Gastroesophageal sphincter (tissue), 3 donors: ENCODE results near the gene MOB3B.

ENCODE experiments used
- EP300 ChIP-seq: sonication (generic); formaldehyde crosslinking; IDR thresholded peaks from one replicate; pipeline ENCODE4 v1.6.1; 2017; ENCODE audit warnings: antibody characterized with exemption, mild to moderate bottlenecking
- POLR2A ChIP-seq, 2 donors: fragments of 450-650 bp; IDR thresholded peaks; one replicate each; pipeline ENCODE4 v1.6.1; 2017; ENCODE audit warnings: antibody characterized with exemption in 2 of 2, mild to moderate bottlenecking in 2 of 2, moderate library complexity in 1 of 2
- POLR2AphosphoS5 ChIP-seq: sonication (generic); formaldehyde crosslinking; IDR thresholded peaks from one replicate; pipeline ENCODE4 v1.6.1; 2017; ENCODE audit warnings: antibody characterized with exemption
- TF ChIP-seq, protein P1 (sequence below), 4 experiments: fragments of 200-600 bp in 2 of 4; fragments of 450-650 bp in 2 of 4; sonication (generic) in 1 of 4; IDR thresholded peaks; one replicate each; pipeline ENCODE4 v1.5.1; 2017 to 2019; ENCODE audit warnings: antibody characterized with exemption in 4 of 4, mild to moderate bottlenecking in 2 of 4, moderate library complexity in 2 of 4

DNA sequence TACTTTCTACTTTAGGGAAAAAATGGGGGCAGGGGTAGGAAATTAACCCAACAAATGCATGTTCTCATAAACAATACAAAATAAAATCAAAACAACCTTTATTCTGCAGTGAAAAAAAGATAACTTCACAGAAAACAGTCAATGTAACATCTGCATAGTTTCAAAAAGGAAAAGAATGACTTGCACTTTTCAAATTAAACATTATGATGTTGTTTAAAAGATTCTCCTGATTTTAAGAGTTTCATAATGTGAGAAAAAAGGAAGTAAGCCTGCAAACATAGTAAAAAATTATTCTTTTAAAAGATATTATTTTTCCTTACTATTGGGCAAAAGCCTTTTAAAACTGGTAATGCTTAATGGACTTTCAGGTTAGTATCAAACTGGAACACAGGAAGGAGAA, 36.1 kb upstream of the MOB3B start:
- TF ChIP-seq, protein P1, sequence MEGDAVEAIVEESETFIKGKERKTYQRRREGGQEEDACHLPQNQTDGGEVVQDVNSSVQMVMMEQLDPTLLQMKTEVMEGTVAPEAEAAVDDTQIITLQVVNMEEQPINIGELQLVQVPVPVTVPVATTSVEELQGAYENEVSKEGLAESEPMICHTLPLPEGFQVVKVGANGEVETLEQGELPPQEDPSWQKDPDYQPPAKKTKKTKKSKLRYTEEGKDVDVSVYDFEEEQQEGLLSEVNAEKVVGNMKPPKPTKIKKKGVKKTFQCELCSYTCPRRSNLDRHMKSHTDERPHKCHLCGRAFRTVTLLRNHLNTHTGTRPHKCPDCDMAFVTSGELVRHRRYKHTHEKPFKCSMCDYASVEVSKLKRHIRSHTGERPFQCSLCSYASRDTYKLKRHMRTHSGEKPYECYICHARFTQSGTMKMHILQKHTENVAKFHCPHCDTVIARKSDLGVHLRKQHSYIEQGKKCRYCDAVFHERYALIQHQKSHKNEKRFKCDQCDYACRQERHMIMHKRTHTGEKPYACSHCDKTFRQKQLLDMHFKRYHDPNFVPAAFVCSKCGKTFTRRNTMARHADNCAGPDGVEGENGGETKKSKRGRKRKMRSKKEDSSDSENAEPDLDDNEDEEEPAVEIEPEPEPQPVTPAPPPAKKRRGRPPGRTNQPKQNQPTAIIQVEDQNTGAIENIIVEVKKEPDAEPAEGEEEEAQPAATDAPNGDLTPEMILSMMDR (IDR thresholded peaks at IDR 0.05): no peak
- TF ChIP-seq POLR2AphosphoS5: no peak
- no peak for TF ChIP-seq POLR2A (IDR thresholded peaks at IDR 0.05)
- no peak for TF ChIP-seq EP300
